Sigmoid colon (tissue), 4 donors: ENCODE data around the gene CLN6.
A peak's percentile ranks its signal among the peaks of the same experiment; 100 is the strongest.

Source experiments
- POLR2AphosphoS5 ChIP-seq, 4 donors: sonication (generic); formaldehyde crosslinking; IDR thresholded peaks; one replicate each; pipeline ENCODE4 v1.6.1; 2017; ENCODE audit warnings: antibody characterized with exemption in 4 of 4
- TF ChIP-seq, protein P1 (sequence below), 4 experiments: fragments of 450-650 bp in 3 of 4; fragments of 200-600 bp in 1 of 4; IDR thresholded peaks; one replicate each; pipeline ENCODE4 v1.5.1; 2016 to 2019; ENCODE audit warnings: antibody characterized with exemption in 4 of 4, mild to moderate bottlenecking in 3 of 4, moderate library complexity in 2 of 4

DNA sequence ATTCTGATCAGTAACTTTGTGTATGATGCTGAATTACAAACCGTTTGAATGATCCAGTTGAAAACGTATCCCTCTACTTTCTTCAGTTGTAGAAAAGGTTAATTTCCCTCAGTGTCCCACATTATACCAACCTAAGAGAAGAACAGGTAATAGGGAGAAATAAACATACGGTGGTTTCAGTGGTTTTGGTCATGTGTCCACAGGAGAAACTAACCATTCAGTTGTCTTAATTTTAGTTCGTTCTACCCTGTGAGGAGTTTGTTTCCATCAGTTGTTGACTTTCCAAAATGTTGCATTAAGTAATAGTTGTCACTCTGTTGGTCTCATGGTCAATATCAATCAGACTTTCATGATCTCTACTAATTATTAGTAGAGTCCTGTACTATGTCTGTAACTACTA lies 39.5 kb downstream of the CLN6 start:
- TF ChIP-seq, protein P1, sequence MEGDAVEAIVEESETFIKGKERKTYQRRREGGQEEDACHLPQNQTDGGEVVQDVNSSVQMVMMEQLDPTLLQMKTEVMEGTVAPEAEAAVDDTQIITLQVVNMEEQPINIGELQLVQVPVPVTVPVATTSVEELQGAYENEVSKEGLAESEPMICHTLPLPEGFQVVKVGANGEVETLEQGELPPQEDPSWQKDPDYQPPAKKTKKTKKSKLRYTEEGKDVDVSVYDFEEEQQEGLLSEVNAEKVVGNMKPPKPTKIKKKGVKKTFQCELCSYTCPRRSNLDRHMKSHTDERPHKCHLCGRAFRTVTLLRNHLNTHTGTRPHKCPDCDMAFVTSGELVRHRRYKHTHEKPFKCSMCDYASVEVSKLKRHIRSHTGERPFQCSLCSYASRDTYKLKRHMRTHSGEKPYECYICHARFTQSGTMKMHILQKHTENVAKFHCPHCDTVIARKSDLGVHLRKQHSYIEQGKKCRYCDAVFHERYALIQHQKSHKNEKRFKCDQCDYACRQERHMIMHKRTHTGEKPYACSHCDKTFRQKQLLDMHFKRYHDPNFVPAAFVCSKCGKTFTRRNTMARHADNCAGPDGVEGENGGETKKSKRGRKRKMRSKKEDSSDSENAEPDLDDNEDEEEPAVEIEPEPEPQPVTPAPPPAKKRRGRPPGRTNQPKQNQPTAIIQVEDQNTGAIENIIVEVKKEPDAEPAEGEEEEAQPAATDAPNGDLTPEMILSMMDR (IDR thresholded peaks at IDR 0.05), result no peak
- TF ChIP-seq POLR2AphosphoS5 (IDR thresholded peaks at IDR 0.05), result peak in 1 of 4 donors; percentile 3
